Activated CD4-positive, alpha-beta T cell treated with anti-CD3 and anti-CD28 coated beads for 4 hours (primary cell): Measurements from ENCODE around the gene SEC11C.

ENCODE experiments used
- DNase-seq, 2 donors: peaks; one replicate each; pipeline ENCODE4 v3.0.0-alpha.2; 2020

Gene SEC11C

DNA sequence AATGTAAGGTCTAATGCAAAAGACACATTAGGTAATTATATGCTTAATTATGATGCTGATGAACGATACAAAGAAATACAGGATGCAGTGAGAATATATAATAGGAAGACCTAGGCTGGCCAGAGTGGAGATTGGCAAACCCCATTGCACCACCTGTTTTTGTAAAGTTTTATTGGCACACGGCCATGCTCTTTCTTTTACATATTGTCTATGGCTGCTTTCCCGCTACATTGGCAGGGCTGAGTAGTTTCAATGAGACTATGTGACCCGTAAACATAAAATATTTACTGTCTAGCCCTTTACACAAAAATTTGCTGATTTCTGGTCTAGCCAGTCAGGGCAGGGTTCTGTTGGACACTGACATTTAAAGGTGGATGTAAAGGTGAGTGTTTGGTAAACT is 5.4 kb downstream of the SEC11C start:
- no peak for DNase-seq

DNA sequence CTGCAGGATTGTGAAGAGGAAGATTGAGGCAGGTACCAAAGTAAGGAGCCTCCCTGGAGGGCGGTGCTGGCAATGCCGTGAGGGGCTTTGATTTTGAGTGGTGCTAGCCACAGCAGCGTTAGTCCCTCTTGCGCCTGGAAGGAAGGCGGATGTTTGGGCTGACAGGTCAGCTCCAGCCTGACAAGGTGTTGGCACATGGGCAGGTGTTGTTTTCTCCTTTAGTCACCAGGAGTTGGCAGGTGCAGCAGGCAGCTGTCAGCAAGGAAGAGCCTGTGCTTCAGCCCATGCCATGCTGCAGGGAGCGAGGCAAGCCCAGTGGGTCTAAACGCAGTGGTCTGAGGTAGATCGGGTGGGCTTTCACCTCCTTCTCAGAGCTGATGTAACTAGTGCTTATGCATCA is 8.5 kb downstream of the SEC11C start:
- DNase-seq, result no peak

DNA sequence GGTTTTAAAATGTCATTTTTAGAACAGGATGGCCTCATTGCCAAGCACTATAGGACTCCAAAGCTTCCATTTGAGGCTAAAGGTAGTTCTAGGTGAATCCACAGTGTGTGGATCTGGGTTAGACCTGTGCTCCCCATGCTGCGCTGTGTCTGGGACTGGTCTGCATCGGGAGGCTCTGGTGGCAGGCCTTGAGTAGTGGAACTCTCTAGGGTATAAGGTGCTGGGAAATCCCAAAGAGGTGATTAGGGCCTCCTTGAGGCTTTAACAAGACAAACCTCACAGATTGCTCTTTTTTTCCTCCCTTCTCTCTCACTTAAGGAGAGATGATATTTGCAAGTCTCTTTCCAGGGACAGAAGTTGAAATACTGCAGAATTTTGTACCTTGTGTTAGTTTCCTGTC is 9.3 kb downstream of the SEC11C start:
- no peak for DNase-seq

DNA sequence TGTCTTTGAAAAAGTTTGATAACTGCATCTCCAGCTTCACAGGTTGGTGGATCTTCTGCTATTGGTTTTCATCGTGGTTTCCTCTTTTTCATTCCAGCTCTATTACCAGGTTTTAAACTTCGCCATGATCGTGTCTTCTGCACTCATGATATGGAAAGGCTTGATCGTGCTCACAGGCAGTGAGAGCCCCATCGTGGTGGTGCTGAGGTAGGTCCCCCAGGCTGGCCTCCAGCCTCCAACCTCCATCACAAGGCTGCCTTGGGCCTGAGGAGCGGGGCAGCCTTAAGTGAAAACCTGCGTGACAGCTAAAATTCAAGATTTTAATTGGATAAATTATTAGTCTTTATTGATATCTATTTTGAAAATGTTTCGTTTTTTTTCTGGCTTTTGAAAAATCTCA is 9.7 kb downstream of the SEC11C start:
- DNase-seq, result no peak

DNA sequence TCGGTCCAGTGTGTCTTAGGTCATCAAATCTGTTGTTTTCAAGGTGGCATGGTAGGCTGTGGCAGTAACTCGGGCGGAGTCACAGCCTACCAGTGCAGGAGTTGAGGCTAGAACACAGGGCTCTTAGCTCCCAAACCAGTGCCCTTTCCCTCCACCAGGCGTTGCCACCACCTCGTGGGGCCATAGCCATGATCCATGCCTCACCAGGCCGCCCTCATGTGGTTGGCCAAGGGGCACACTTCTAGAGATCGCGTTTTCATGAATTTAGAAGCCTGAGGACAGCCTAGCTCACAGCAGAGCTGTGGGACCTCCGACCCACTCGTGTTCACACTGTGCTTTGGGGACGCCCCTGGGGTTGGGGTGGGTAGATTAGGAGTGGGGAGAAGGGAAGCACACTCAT is 10.6 kb downstream of the SEC11C start:
- no peak for DNase-seq

DNA sequence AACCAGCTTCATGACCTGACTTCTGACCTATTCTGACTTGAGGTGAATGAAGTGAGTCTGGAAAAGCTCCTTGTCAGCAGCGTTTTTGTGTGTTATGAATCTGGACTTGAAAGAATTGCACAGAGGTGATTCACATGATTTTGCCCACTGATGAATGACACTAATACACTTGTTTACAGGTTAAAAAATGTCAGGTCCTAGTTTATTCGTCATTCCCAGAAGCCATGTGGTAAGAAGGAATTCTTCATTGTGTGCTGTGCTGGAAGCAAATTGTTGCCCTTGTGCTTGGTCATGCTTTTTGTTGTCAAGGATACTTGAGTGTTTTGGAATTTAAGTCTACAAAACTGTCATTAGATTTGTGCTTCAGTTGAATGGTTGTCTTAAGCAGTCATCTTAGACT is 15.5 kb downstream of the SEC11C start:
- no peak for DNase-seq

DNA sequence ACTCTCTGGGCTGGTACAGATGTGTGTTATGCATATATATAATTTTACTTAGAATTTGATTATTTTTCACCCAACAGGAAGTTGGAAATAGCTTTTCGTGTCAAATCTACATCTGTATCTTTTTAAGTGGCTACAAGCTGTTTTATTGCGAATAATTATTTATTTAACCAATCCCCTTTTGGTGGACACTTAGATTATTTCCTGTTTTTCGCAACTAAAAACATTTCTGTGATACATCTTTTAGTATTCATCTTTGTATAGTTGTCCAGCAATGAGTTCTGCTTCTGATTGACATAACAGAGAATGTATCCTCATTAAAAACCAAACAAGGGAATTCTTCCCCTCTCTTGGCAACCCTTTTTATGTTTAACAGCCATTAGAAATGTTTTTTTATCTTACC is 16.6 kb downstream of the SEC11C start:
- no peak for DNase-seq

DNA sequence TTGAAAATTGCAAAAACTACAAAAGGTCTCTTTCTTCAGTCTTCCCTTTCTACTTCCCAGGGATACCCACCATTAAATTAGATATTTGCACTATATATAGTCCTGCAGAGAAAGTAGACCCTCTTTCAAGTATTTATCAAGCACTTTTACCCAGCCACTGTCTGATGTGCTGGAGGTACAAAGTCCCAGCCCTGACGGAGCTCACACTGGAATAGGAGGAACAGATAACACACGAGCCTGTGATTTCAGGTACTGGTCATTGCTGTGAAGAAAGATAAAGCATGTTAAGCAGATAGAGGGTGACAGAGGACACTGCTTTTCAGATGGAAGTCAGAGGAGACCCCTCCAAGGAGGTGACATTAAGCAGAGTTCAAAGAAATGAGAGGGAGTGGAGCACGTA is 19.6 kb downstream of the SEC11C start:
- no peak for DNase-seq

DNA sequence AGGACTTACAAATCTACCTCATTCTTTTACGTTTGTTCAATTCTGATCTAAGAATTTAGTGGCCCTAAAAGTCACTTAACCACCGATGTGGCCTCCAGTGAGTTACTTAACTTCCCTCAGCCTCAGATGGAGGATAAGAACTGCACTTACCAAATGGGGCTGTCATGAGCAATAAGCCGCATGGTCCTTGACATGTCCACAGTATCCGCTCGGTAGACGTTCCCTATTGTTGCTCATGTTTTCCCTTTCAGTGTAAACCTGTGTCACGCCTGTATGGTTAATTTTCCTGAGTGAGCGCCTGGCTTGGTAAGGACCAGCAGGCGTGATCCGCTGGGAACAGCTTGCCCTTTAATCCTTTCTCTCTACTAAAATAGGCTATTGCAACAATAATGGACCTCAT is 20.3 kb downstream of the SEC11C start:
- no peak for DNase-seq

DNA sequence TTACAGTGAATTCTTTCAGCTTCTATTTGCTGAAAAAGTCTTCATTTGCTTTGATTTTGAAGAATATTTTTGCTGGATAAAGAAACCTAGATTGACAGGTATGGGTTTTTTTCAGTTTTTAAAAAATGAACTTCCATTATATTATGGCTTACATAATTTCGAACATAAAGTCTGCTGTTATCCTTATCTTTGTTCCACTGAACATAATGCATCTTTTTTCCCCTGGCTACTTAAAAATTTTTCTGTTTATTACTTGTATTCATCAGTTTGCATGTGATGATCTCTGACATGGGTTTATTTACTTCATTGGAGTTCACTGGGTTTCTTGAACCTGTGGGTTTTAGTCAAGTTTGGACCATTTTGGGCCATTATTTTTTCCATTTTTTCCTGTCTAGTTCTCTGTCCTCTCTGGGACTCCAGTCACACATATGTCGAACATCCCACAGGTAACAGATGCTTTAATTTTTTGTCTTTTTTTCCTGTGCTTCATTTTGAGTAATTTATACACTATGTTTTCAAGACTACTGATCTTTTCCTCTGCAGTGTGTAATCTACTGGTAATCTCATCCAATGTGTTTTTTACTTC is 33.1 kb downstream of the SEC11C start:
- no peak for DNase-seq

DNA sequence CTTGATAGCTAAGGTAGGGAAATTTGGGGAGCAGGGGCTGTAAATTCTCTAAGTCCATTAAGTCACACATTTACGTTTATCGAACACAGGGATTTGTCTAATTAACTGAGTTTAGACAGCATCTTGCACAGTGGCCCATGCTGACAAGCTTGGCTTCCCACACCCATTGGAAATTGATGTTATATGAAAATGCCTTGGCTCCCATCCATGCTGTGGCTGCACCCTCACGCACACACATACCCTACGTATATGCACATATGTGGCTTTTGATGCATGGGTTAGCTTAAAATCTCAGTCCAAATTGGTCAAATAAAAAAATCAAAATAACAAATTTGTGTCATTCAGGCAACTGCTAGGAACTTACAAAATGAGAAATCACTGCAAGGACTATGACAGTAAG is 37.8 kb downstream of the SEC11C start:
- no peak for DNase-seq

DNA sequence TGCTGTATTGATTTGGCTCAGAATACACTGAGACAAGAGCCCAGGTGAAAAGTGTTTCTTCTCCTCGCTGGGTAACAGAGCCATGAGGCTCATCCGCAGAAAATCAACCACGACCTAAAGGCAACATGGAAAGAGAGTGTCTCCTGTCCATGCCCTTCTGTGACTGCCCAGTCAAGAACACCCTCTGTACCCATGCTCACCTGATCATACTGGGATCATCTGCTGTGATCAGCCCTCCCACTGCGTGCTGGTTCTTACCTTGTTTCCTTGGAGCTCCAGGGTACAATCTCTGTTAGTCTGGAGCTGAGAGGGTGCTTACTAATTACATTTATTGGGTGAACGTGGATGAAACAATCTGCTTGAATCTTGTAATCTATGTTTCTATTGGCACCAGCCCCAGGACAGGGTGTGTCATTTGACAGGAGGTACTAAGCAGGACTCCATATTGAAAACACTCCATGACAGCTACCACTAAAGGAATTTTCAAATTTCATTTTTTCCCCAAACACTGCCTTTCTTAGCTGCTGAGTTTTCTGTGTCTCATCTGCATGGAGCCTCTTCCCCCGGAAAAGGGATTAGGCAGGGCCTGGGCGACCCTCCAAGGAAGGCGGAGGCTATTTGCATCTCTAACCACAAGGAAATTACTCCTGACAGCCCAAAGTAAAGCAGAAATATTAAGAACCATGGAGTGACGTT is 40.6 kb downstream of the SEC11C start:
- DNase-seq, result no peak

DNA sequence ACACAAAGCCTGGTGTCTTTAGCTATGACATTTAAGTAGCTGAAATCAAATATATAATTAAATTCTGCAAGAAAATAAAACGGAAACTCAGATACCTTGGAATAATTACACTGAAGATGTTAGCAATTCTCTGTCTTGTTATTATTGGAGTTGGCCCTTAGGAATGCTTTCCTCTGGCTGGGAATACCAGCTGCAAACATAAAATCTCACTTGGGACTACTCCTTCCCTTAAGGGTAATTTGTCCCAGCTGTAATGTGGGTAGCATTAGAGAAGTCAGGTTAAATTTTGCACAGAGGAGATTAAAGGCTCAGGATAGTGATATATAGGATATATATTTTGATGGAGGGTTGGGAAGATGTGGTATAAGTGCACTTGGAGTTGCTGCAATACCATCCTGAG is 43.0 kb downstream of the SEC11C start:
- no peak for DNase-seq

DNA sequence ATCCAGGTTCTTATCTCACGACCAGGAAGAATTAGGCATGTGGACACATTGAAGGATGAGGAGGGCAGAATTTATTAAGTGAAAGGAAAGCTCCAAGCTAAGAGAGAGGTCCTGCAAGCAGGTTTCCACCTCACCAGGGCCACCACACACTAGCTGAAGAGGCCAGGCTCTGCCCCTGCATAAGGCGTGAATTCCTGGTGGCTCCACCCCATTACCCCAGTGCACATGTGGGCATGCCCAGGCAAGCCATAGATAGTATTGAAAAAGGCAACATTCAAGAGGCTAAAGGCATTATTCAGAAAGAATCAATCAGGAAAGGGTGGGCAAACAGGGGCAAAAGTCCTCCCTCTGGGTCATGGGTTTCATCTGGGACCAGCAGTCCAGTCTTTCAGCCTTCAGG is 49.3 kb downstream of the SEC11C start:
- DNase-seq, result no peak

DNA sequence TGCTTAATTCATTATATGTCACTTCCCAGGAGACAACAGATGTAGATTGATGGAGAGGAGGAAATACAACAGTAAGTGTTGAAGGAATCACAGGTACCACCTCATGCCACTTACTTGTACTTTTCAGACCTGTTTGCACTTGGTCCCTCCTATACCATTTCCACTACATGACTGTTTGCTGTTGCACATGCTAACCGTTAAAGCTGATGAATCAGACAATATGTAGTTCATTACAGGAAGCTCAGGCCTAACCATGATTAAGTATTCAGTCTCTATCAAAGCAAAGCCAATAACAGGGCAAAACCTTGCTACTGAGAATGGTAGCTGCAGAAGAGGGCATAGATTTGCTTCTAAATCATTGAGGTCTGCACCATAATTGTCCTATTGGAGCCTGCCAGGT is 50.1 kb downstream of the SEC11C start:
- DNase-seq, result no peak

DNA sequence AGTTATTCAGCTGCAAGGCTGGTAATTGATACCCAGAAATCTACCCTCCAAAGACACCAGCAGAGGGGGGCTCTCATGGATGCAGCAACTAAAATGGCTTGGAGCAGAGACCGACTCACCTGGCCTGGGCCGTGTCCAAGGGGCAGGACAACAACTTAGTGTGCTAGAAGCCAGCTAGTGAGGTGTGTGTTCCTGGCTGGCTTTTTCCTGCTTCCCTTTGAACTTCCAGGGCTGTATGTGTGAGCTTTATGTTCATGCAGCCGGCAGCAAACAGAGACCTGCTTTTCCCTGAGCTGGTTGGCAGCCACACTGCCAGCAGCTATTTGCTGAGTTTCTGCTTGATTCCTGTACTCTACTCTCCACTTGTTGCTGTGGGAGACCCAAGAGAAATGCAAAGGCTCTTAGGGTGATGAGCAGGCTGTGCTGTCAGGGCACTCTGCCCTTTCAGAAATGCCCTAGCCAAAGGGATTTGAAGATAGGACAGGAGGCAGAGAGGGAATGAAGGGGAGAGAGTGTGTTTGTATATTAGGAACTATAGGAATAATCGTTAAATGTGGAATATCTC is 56.6 kb downstream of the SEC11C start:
- no peak for DNase-seq

DNA sequence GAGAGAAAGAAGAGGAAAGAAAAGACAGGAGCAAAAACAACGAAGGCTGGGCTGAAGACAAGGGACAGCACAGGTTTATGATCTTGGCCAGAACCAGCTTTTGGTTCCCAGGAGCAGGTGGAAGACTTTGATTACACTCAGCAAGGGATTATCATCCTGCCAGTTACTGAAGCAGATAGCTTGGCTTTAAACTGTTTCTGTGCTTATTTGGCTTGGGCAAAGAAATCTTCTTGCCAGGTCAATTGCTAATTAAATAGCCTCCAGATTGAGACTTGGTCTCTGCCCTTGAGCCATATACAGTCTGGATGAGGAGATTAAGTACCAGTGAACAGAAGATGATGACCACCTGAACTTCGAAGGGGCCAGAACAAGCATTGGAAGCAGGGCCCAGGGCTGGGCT is 58.0 kb downstream of the SEC11C start:
- no peak for DNase-seq

DNA sequence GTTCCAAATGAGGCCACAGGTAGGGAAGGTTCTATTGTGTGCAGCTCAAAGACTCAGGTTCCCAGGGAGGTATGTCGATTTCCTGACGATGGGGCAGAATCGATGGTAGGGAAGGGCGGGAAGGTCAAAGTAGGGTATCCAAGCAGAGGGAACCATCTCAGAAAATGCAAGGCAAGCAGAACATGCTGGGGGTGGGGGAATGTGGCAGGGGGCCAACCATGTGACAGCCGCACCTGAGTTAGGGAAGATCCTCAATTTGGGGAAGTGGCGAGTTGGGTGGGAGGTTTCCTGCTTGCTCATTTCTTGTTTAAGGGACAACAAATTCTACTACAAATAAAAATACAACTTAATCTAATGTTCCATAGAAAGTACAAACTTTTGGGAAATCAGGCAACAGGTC is 58.5 kb downstream of the SEC11C start:
- DNase-seq, result no peak

DNA sequence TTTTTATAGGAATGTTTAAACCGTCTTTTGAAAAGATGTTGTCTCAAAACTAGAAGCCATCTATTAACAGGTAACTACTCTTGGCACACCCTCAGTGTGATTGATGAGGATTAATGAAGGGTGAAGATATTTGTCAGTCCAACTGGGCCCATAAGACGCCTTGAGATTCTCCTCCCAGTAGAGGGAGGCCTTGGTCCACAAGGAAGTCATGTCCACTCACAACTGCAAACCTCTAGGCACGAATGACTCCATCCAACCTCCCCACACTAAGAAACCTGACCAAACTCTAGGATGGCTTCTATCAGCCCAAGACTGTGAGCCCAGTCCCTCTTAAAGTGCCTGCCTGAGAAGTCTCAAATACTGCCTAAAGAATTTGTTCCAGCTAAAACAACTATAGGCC is 61.1 kb downstream of the SEC11C start:
- no peak for DNase-seq

DNA sequence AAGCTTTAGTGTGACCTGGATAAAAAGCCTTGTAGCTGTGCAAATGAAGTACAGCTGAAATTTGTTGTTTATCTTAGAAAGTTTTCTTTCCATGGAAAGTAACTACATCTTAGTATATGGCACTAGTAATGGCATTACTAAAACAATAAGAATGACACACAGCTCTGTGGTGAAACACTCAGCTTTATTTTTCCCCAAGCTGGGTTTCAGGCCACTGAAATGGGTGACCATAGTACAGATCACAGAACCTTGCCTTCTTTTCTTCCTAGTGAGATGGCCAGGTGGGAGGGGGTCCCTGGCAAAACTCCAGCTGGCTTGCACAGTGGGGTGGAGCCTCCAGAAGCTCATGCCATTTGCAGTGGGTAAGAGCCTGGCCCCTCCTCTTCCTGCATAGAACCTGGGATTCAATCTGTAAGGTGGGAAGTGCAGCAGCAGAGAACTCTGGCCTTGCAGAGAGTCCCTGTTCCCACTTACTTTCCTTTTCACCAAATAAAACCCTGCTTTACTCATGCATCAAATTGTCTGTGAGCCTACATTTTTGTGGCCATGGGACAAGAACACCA is 62.7 kb downstream of the SEC11C start:
- no peak for DNase-seq

DNA sequence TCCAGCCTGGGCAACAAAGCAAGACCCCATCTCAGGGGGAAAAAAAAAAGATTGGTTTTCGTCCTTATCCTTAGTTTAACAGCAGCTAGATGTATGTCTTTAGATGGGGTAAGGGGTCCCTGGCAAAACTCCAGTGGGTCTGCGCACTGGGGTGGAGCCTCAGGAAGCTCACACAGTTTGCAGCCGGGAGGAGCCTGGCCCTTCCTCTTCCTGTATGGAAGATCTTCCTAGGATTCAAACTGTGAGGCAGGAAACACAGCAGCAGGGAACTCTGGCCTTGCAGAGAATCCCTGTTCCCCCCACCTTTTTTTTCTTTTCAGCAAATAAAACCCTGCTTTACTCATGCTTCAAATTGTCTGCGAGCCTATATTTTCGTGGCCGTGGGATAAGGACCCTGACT is 67.8 kb downstream of the SEC11C start:
- DNase-seq, result no peak
